BJ (cell line): ENCODE measurements around the gene SCN4A. TPM values are rescaled to one million over a fixed set of nuclear protein-coding genes. Genes with fewer than 3 reads are reported as not detected.

Source experiments
- CTCF ChIA-PET: fragments of 350-600 bp; formaldehyde crosslinking; extraction: SDS; loops from one replicate; lab custom pipeline; 2021; ENCODE audit warnings: antibody characterized with exemption, inconsistent platforms; lab: Yijun Ruan, JAX
- POLR2A ChIA-PET: fragments of 300-600 bp; sonication (Branson Sonifier 250); formaldehyde crosslinking; extraction: SDS; loops from one replicate; lab custom pipeline; 2021; ENCODE audit warnings: antibody characterized with exemption; lab: Charles Lee
- DNase-seq: peaks from one replicate; pipeline ENCODE4 v3.0.0-alpha.2; 2011; ENCODE audit warnings: low read depth
- H3K27me3 ChIP-seq: 2 replicates; pipeline ENCODE4 v1.6.0; 2011; ENCODE audit warnings: low read length; ENCODE audit not compliant: control insufficient read depth, insufficient read depth
- H3K36me3 ChIP-seq: 2 replicates; pipeline ENCODE4 v1.5.1; 2011; ENCODE audit warnings: low read length; ENCODE audit not compliant: control insufficient read depth, insufficient read depth
- H3K4me3 ChIP-seq: 2 replicates; pipeline ENCODE4 v1.5.1; 2011; ENCODE audit warnings: low read depth, mild to moderate bottlenecking, control low read depth, low read length
- CTCF ChIP-seq: IDR thresholded peaks from 2 replicates; pipeline ENCODE4 v1.5.1; 2011; ENCODE audit warnings: low read depth, mild to moderate bottlenecking, control low read depth, inconsistent platforms, low read length, moderate library complexity; ENCODE audit not compliant: insufficient read depth
- polyA plus RNA-seq: library from polyadenylated mRNA; depleted of rRNA; stranded (reverse); fragments of >200 nt; gene quantifications from 2 replicates; pipeline ENCODE4 v1.2.3, GENCODE V29; 2011

SCN4A gene
- polyA plus RNA-seq, 1 experiment: not detected

- H3K36me3 ChIP-seq: no peaks in the 10 kb centered on the region
- H3K27me3 ChIP-seq: no peaks in the 10 kb centered on the region
- H3K4me3 ChIP-seq: no peak overlapping the region
- POLR2A ChIA-PET: no interaction called here
- no peak for TF ChIP-seq CTCF
- CTCF ChIA-PET: interaction anchor here (1.2 to 6.4 kb wide), 4 partner anchors 22 to 115 kb away, joined by 3 to 30 read pairs (median 12); partner anchors contain the start of gene GH1
- DNase-seq: no peak
These were observed 31.6 kb upstream of the SCN4A start for GRCh38 chr17:64004218-64004770.

GRCh38 chr17:64003526-64004121 is 30.9 kb upstream of the SCN4A start:
- no peak for TF ChIP-seq CTCF
- H3K36me3 ChIP-seq: no peaks in the 10 kb centered on the region
- ChIA-PET CTCF (interaction anchor here (0.6 to 6.4 kb wide), 2 partner anchors 22 to 58 kb away, joined by 3 to 30 read pairs; no protein-coding TSS in a partner anchor), POLR2A (no interaction called here)
- no peaks in the 10 kb centered on the region for H3K27me3 ChIP-seq
- no peak overlapping the region for H3K4me3 ChIP-seq
- DNase-seq: no peak

- H3K36me3 ChIP-seq: no peaks in the 10 kb centered on the region
- H3K4me3 ChIP-seq: no peak overlapping the region
- no peak for TF ChIP-seq CTCF
- ChIA-PET POLR2A (no interaction called here), CTCF (interaction anchor here (0.6 to 2.3 kb wide), 3 partner anchors 12 to 83 kb away, joined by 3 to 6 read pairs (median 5); no protein-coding TSS in a partner anchor)
- peaks cover under 1% of the 10 kb centered on the region for H3K27me3 ChIP-seq
- DNase-seq: no peak
These were observed 30.2 kb upstream of the SCN4A start for GRCh38 chr17:64002658-64003525.

GRCh38 chr17:64001763-64002529 is 29.2 kb upstream of the SCN4A start:
- H3K27me3 ChIP-seq: peaks cover 6% of the 10 kb centered on the region
- no peaks in the 10 kb centered on the region for H3K36me3 ChIP-seq
- no peak for DNase-seq
- no peak for TF ChIP-seq CTCF
- CTCF ChIA-PET: interaction anchor here (0.6 to 2.3 kb wide), 5 partner anchors 11 to 387 kb away, joined by 3 to 6 read pairs (median 3); no protein-coding TSS in a partner anchor
- H3K4me3 ChIP-seq: no peak overlapping the region
- POLR2A ChIA-PET: no interaction called here
